K562 (cell line): ENCODE results near the gene STXBP4. TPM values are rescaled to one million over a fixed set of nuclear protein-coding genes. Genes with fewer than 3 reads are reported as not detected.
A peak's percentile ranks its signal among the peaks of the same experiment; 100 is the strongest.

Experiments
- ATAC-seq: fragments of 200-7000 bp; cut with Tn5 transposase; 3 replicates; pipeline ENCODE4 v1.9.1; 2020; ENCODE audit warnings: moderate library complexity
- BruUV-seq: library from RNA; stranded (reverse); fragments of 400-500 nt; replicated peaks from 2 replicates; lab custom pipeline; 2021; lab: Mats Ljungman, UMichigan
- CTCF ChIA-PET: fragments of 300-600 bp; formaldehyde crosslinking; extraction: SDS; loops from one replicate; lab custom pipeline; 2021; ENCODE audit warnings: low intra/inter-chr PET ratio; lab: Yijun Ruan, JAX
- POLR2A ChIA-PET: fragments of 300-600, 350-650 bp; sonication (Branson Sonifier 250); formaldehyde crosslinking; extraction: SDS; loops from one replicate; lab custom pipeline; 2021; ENCODE audit warnings: antibody characterized with exemption, inconsistent platforms; lab: Yijun Ruan, JAX
- DNase-seq, 4 experiments: peaks; one replicate each; pipeline versions ENCODE4 v3.0.0 to v3.0.0-alpha.2; 2011 to 2018; ENCODE audit warnings: low spot score in 3 of 4, mixed read lengths in 3 of 4; ENCODE audit errors: extremely low read depth in 1 of 4
- FAIRE-seq: peaks from 2 replicates; lab custom pipeline; 2011; peaks lifted over from hg19 to GRCh38; lab: Jason Lieb, UNC
- H2AFZ ChIP-seq: 2 replicates; pipeline ENCODE4 v1.6.0; 2011; ENCODE audit warnings: low read depth, low read length, control low read depth, inconsistent platforms
- H3K27ac ChIP-seq: fragments of 200-600 bp; 3 replicates; pipeline ENCODE4 v1.8.0; 2011; ENCODE audit warnings: low read depth, mild to moderate bottlenecking, control low read depth, inconsistent platforms, low read length, moderate library complexity, mixed read lengths; ENCODE audit errors: extremely low read depth
- H3K27me3 ChIP-seq, 2 experiments: fragments of 300-600 bp in 1 of 2; 2 replicates in 1 of 2; 3 replicates in 1 of 2; pipeline versions ENCODE4 v1.6.0 to v1.8.0; 2011; ENCODE audit warnings: inconsistent platforms in 2 of 2, low read length in 2 of 2, mild to moderate bottlenecking in 1 of 2, mixed read lengths in 1 of 2, moderate library complexity in 1 of 2; ENCODE audit not compliant: control insufficient read depth in 2 of 2, insufficient read depth in 2 of 2
- H3K36me3 ChIP-seq: fragments of 300-600 bp; 3 replicates; pipeline ENCODE4 v1.8.0; 2011; ENCODE audit warnings: mild to moderate bottlenecking, low read length, inconsistent platforms; ENCODE audit not compliant: control insufficient read depth, insufficient read depth
- H3K4me1 ChIP-seq, 2 experiments: fragments of 200-600 bp in 1 of 2; replicated peaks in 1 of 2; 2 replicates in 1 of 2; 3 replicates in 1 of 2; pipeline versions ENCODE4 v1.5.1 to v1.8.0; 2011; ENCODE audit warnings: inconsistent platforms in 2 of 2, low read length in 2 of 2, mild to moderate bottlenecking in 1 of 2, mixed read lengths in 1 of 2, moderate library complexity in 1 of 2; ENCODE audit not compliant: control insufficient read depth in 2 of 2, insufficient read depth in 2 of 2
- H3K4me2 ChIP-seq: 2 replicates; pipeline ENCODE4 v1.6.1; 2011; ENCODE audit warnings: low read length, control low read depth, inconsistent platforms, mixed read lengths; ENCODE audit not compliant: insufficient read depth
- H3K4me3 ChIP-seq: fragments of 200-600 bp; sonication (generic), shearing (Covaris generic); 2 replicates; pipeline ENCODE4 v1.5.1; 2016; ENCODE audit warnings: control low read depth, inconsistent platforms
- H3K79me2 ChIP-seq: fragments of 200-600 bp; 3 replicates; pipeline ENCODE4 v1.8.0; 2011; ENCODE audit warnings: low read length, inconsistent platforms; ENCODE audit not compliant: control insufficient read depth, insufficient read depth
- H3K9ac ChIP-seq, 2 experiments: 2 replicates each; pipeline versions ENCODE4 v1.6.0 to v1.6.1; 2011; ENCODE audit warnings: low read depth in 2 of 2, low read length in 2 of 2, control low read depth in 1 of 2, inconsistent platforms in 1 of 2, mild to moderate bottlenecking in 1 of 2, mixed read lengths in 1 of 2; ENCODE audit not compliant: insufficient read depth in 1 of 2
- H3K9me1 ChIP-seq: one replicate; pipeline ENCODE4 v1.6.0; 2011; ENCODE audit warnings: inconsistent platforms, mild to moderate bottlenecking, low read length, moderate library complexity; ENCODE audit not compliant: control insufficient read depth, insufficient read depth
- H3K9me3 ChIP-seq: replicated peaks from 2 replicates; pipeline ENCODE4 v1.5.1; 2011; ENCODE audit warnings: low read depth, low read length, inconsistent platforms; ENCODE audit not compliant: control insufficient read depth, insufficient read depth
- H4K20me1 ChIP-seq: replicated peaks from 2 replicates; pipeline ENCODE4 v1.6.1; 2011; ENCODE audit warnings: low read length, inconsistent platforms, mixed read lengths; ENCODE audit not compliant: control insufficient read depth, insufficient read depth
- ATF3 ChIP-seq, 2 experiments: fragments of 450-650 bp in 1 of 2; sonication (generic) in 1 of 2; formaldehyde crosslinking in 1 of 2; IDR thresholded peaks in 1 of 2; conservative IDR thresholded peaks in 1 of 2; 2 replicates each; pipeline versions ENCODE4 v1.6.1 to v1.8.1; 2016 to 2023; ENCODE audit warnings: mild to moderate bottlenecking in 2 of 2, moderate library complexity in 2 of 2, inconsistent platforms in 1 of 2, missing genetic modification reagents in 1 of 2
- BRF1 ChIP-seq: IDR thresholded peaks from 3 replicates; pipeline ENCODE4 v1.6.1; 2011; ENCODE audit warnings: borderline replicate concordance, mild to moderate bottlenecking; ENCODE audit not compliant: insufficient read length; ENCODE audit errors: extremely low read depth
- CBFA2T3 ChIP-seq: fragments of 450-650 bp; IDR thresholded peaks from 2 replicates; pipeline ENCODE4 v1.6.1; 2017
- CC2D1A ChIP-seq: fragments of 450-650 bp; IDR thresholded peaks from 2 replicates; pipeline ENCODE4 v1.6.1; 2017; ENCODE audit warnings: mild to moderate bottlenecking
- CEBPB ChIP-seq: fragments of 450-650 bp; IDR thresholded peaks from 2 replicates; pipeline ENCODE4 v1.6.1; 2016; ENCODE audit warnings: missing genetic modification characterization, missing compliant biosample characterization
- CEBPG ChIP-seq, 3 experiments: fragments of 200-800 bp in 1 of 3; sonication (Bioruptor generic) in 1 of 3; sonication (generic) in 1 of 3; formaldehyde crosslinking in 1 of 3; IDR thresholded peaks in 2 of 3; conservative IDR thresholded peaks in 1 of 3; 2 replicates each; pipeline versions ENCODE4 v1.6.1 to v1.8.0; 2016 to 2022; ENCODE audit warnings: missing compliant biosample characterization in 2 of 3, missing genetic modification characterization in 2 of 3, mild to moderate bottlenecking in 1 of 3, missing genetic modification reagents in 1 of 3
- CHD2 ChIP-seq: IDR thresholded peaks from 2 replicates; pipeline ENCODE4 v1.6.1; 2011; ENCODE audit warnings: low read depth, low read length
- CREM ChIP-seq: IDR thresholded peaks from 2 replicates; pipeline ENCODE4 v1.6.1; 2014; ENCODE audit warnings: antibody characterized with exemption, low read depth
- CTBP1 ChIP-seq: fragments of 450-650 bp; IDR thresholded peaks from 2 replicates; pipeline ENCODE4 v1.6.1; 2016; ENCODE audit warnings: borderline replicate concordance
- DPF2 ChIP-seq: fragments of 450-650 bp; IDR thresholded peaks from 2 replicates; pipeline ENCODE4 v1.6.1; 2016
- EGR1 ChIP-seq: fragments of 450-650 bp; conservative IDR thresholded peaks from 2 replicates; pipeline ENCODE4 v1.6.1; 2017; ENCODE audit warnings: mild to moderate bottlenecking
- EP300 ChIP-seq: IDR thresholded peaks from 2 replicates; pipeline ENCODE4 v1.6.1; 2012; ENCODE audit warnings: low read length, improper control_type of control experiment
- FOSL1 ChIP-seq: fragments of 200-800 bp; sonication (Bioruptor generic); conservative IDR thresholded peaks from 2 replicates; pipeline ENCODE4 v1.6.1; 2016; ENCODE audit warnings: missing genetic modification characterization, missing compliant biosample characterization
- MEF2D ChIP-seq: conservative IDR thresholded peaks from 2 replicates; pipeline ENCODE4 v1.6.1; 2016; ENCODE audit warnings: low read depth, missing genetic modification characterization, missing compliant biosample characterization
- RB1 ChIP-seq: fragments of 450-650 bp; IDR thresholded peaks from 2 replicates; pipeline ENCODE4 v1.6.1; 2017; ENCODE audit warnings: low read depth, mild to moderate bottlenecking
- SMARCE1 ChIP-seq: fragments of 450-650 bp; IDR thresholded peaks from 2 replicates; pipeline ENCODE4 v1.7.1; 2016; ENCODE audit warnings: mild to moderate bottlenecking
- TAL1 ChIP-seq: fragments of 450-650 bp; IDR thresholded peaks from 2 replicates; pipeline ENCODE4 v1.6.1; 2016; ENCODE audit warnings: mild to moderate bottlenecking
- ZNF124 ChIP-seq: sonication (generic); formaldehyde crosslinking; IDR thresholded peaks from 2 replicates; pipeline ENCODE4 v1.8.1; 2022; ENCODE audit warnings: missing genetic modification reagents
- ZNF197 ChIP-seq: fragments of 200-800 bp; sonication (Bioruptor generic); IDR thresholded peaks from 2 replicates; pipeline ENCODE4 v1.6.1; 2016; ENCODE audit warnings: low read depth, missing genetic modification characterization, missing compliant biosample characterization
- WGBS: fragments of 100-300 bp; shearing (Covaris generic); methylation state at CpG from one replicate; pipeline ENCODE4 v1.1.6; 2016; ENCODE audit warnings: low coverage, mixed read lengths; ENCODE audit not compliant: insufficient coverage; ENCODE audit errors: missing lambda C conversion rate; 5-methylcytosine and 5-hydroxymethylcytosine counted together
- in situ Hi-C: fragments of 300-500 bp; cut with MboI; formaldehyde crosslinking; loops from 4 replicates; pipeline ENCODE4 v1.15.0; 2018; ENCODE audit warnings: inconsistent platforms, mixed read lengths
- intact Hi-C: fragments of 100-400 bp; cut with micrococcal nuclease; formaldehyde crosslinking; loops from 2 replicates; pipeline ENCODE4 v1.14.2; 2022
- polyA plus RNA-seq, 8 experiments: library from polyadenylated mRNA; depleted of rRNA in 4 of 8; stranded (reverse) in 5 of 8; unstranded in 3 of 8; fragments of >200 nt; fragmentation: Nextera tagmentation in 2 of 8; fragmentation: Illumina TruSeq in 1 of 8; extraction: Ambion mirVana in 2 of 8; extraction: Trizol in 1 of 8; gene quantifications; 2 replicates each; pipeline versions ENCODE4 v1.2.1 to v1.2.3, GENCODE V29; 2011 to 2014; ENCODE audit warnings: inconsistent platforms in 1 of 8, missing spikeins in 1 of 8
- total RNA-seq, 7 experiments: library from RNA; depleted of rRNA in 6 of 7; stranded (reverse); fragments of >200 nt in 6 of 7; fragmentation: Illumina TruSeq in 2 of 7; extraction: Trizol in 2 of 7; gene quantifications; 2 replicates each; pipeline versions ENCODE4 v1.2.1 to v1.2.3, GENCODE V29; 2011 to 2021; ENCODE audit warnings: low replicate concordance in 1 of 7

The STXBP4 gene
- total and polyA plus RNA-seq, 9 of the 15 experiments (the other 6 are each of a cell fraction or from before 2014, with no cell fraction given), result 11.6 to 23.2 (median 18.5) TPM

- TF ChIP-seq CBFA2T3, result no peak
- TF ChIP-seq MEF2D (tag), result peak; percentile 61
- no peak for TF ChIP-seq RB1
- TF ChIP-seq BRF1, result no peak
- TF ChIP-seq, all 486 proteins: peak for 6
These were observed 95.6 kb downstream of the STXBP4 start (continued) for GRCh38 chr17:55063885-55064874.

GRCh38 chr17:55067697-55068439 lies 99.3 kb downstream of the STXBP4 start:
- intact Hi-C loops, result loop anchor here (10.0 kb wide), 1 partner anchor 107 kb away; no protein-coding TSS in a partner anchor
- in situ Hi-C loops, result no loop called here
- POLR2A ChIA-PET, result interaction anchor here (0.9 kb wide), 3 partner anchors 13 to 161 kb away, joined by 3 read pairs; no protein-coding TSS in a partner anchor
- TF ChIP-seq CTBP1, result no peak
- TF ChIP-seq TAL1, result peak; percentile 22; the same call in 1 of the 2 replicates
- TF ChIP-seq CEBPB, result 0 out of 2 replicates have a peak, but pooled peaks have one; percentile 25
- no peak for TF ChIP-seq ZNF124 (CRISPR knock-in tag)
- peak; percentile 52 for TF ChIP-seq FOSL1 (tag)
- TF ChIP-seq CEBPG (CRISPR knock-in tag; IDR thresholded peaks at IDR 0.05), result no peak
- TF ChIP-seq CEBPG (tag; conservative IDR thresholded peaks at IDR 0.05 in 1 of 2, IDR thresholded peaks at IDR 0.05 in 1 of 2), result peak; percentile 16 to 74; a peak in 3 of 4 replicates
- peak; percentile 78 for TF ChIP-seq DPF2
- peak; percentile 87 for TF ChIP-seq ATF3 (IDR thresholded peaks at IDR 0.05)
- no peak for TF ChIP-seq ATF3 (CRISPR knock-in tag; conservative IDR thresholded peaks at IDR 0.05)
- no peak for TF ChIP-seq CHD2
- TF ChIP-seq EGR1, result peak; percentile 56
- peak; percentile 34; the same call in 1 of the 2 replicates for TF ChIP-seq CREM
- peak; percentile 81 for TF ChIP-seq SMARCE1
- peak; percentile 43; the same call in 1 of the 2 replicates for TF ChIP-seq CBFA2T3
- no peak for TF ChIP-seq ZNF197
- 0 out of 2 replicates have a peak, but pooled peaks have one; percentile 17 for TF ChIP-seq CC2D1A
- TF ChIP-seq EP300, result peak; percentile 40; the same call in 1 of the 2 replicates

More at GRCh38 chr17:55067697-55068439, 99.3 kb downstream of the STXBP4 start:
- peaks cover under 1% of the 10 kb centered on the region; the same call in 2 of the 3 replicates for H3K36me3 ChIP-seq
- FAIRE-seq (no peak), ATAC-seq (peak; percentile 87), DNase-seq (peak; percentile 22 to 70 (median 44))
- H4K20me1 ChIP-seq, result no peaks in the 10 kb centered on the region
- BruUV-seq, result no TSS peak
- 0% methylated on average over 1 of the region's 1 CpG for WGBS
- no peaks in the 10 kb centered on the region for H3K9me3 ChIP-seq
- H3K27me3 ChIP-seq, result no peaks in the 10 kb centered on the region
- peaks cover 6 to 39% of the 10 kb centered on the region in 2 experiments; a peak in 4 of 5 replicates for H3K4me1 ChIP-seq
- 0 out of 2 replicates have a peak overlapping the region, but pooled peaks have one; percentile 10 for H2AFZ ChIP-seq
- no peak overlapping the region for H3K4me3 ChIP-seq
- no peak overlapping the region for H3K4me2 ChIP-seq
- H3K9me1 ChIP-seq, result no peaks in the 10 kb centered on the region
- H3K9ac ChIP-seq, result no peak overlapping the region
- CTCF ChIA-PET, result no interaction called here
- no peaks in the 10 kb centered on the region for H3K79me2 ChIP-seq
- peak overlapping the region; percentile 63; the same call in 2 of the 3 replicates for H3K27ac ChIP-seq
